NCI-H146 treated with DMSO at 0.1 percent for 48 hours (cell line): ENCODE results near the gene CCDC18.
"Not testable (repeated sequence)": the region's sequence is repeated elsewhere in the genome, so short reads cannot be mapped to it uniquely, and the experiment has no call there.

Experiments used
- DNase-seq: peaks from one replicate; lab custom pipeline; 2025; ENCODE audit not compliant: unreplicated experiment; lab: John Stamatoyannopoulos, UW

Gene CCDC18

DNA sequence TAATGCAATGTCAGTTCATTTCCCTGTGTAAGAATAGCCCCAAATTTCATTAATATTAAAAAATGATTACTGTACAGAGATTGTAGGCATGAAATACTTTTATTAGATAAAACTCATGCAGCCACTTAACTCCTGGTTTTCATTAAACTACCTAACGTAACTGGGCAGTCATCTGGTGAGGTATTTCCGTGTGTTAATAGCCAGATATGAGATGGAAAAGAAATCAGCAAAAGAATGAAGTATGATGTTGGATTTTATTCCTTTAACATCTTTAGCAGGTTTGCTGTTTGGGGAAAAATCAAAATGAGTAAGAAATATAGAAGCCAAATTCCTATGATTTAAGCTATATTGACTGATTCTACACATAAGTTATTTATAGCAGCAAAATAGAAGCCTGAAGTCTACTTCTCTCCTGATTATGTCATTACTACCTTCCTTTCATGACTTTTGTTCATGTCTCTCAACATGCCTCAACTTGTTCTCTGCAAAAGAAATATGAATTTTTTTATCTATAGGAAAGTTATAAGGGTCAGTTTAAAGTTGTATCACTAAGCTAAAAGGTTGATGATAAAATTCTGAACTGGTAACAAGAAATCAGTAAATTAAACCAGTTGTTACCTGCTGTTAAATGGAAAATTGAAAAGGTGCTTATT, 42.6 kb downstream of the CCDC18 start:
- DNase-seq = no peak

DNA sequence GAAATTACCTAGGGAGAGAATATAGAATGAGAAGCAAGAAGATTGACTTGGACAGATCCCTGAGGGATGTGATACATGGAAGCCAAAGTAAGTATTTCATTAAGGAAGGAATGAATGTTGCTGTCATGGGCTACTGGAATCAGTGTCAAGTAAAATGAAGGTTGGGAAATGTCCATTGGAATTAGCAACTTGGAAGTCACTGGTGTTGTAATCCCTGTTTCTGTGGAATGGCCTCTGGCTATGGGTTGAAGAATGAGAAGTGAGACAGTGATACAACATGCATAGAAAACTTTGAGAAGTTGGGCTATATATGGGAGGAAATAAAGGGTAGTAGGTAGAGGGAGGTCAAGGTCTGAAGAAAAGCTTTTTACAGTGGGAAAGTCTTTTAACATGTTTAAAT, 54.7 kb downstream of the CCDC18 start:
- no peak for DNase-seq

DNA sequence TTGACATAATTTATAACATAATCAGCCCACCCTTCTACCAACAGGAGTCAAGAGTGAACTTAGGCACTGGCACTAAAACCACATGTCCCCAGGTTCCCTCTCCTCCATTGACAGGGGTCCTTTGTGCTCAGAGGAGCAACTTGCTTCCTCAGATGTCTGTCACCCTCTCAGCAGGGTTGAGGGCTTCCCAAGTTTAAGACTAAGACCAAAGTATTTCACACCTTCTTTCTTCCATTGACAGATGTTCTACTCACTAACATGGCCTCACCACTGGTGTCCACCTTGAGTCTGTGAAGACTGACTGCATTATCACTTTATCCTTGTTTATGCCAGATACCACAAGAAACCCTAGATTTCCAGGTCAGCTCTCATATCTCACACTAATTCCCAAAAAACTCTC, 56.5 kb downstream of the CCDC18 start:
- DNase-seq = no peak

DNA sequence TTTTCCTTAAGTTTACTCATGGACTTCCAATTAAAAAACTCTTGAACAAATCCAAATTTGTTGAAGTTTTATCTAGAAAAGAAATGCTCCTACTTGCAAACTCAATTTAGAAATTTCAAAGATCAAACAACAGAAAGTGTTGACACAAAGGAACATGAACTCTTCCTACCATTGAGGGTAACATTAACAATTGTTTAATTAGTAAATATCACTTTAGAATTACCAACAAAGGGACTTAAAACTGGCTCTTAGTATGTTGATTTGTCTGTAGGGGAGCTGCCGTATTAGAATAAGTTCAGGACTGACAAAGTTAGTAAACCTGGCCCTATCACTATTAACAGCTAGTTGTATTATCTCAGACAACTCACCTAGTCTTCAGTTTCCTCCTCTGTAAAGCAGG, 57.9 kb downstream of the CCDC18 start:
- DNase-seq = peak; percentile 8

DNA sequence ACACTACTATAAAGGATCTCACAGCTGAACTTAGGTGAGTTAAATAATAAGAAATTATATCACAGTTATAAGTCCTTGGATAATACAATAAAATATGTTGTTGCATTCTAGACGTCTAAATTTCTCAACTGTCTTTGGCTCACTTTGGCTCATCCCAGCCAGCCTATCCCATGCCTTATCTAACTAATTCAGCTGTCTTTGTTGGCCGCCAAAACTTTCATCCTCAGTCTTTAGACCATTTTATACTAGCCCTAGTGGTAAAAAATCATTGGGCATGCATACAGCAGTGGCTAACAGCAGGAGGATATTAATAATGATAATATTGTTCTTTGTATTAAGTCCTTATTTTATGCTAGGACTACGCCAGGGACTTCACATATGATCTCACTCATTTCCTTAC, 59.3 kb downstream of the CCDC18 start:
- DNase-seq = no peak

DNA sequence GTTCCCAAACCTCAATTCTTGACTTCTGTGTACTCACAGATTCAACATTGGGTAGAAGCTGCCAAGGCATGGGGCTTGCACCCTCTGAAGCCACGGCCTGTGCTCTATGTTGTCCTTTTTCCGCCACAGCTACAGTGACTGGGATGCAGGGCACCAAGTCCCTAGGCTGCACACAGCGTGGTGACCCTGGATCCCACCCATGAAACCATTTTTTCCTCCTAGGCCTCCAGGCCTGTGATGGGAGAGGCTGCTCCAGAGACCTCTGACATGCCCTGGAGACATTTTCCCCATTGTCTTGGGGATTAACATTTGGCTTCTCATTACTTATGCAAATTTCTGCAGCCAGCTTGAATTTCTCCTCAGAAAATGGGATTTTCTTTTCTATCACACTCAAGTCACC, 62.7 kb downstream of the CCDC18 start:
- not testable (repeated sequence) for DNase-seq

DNA sequence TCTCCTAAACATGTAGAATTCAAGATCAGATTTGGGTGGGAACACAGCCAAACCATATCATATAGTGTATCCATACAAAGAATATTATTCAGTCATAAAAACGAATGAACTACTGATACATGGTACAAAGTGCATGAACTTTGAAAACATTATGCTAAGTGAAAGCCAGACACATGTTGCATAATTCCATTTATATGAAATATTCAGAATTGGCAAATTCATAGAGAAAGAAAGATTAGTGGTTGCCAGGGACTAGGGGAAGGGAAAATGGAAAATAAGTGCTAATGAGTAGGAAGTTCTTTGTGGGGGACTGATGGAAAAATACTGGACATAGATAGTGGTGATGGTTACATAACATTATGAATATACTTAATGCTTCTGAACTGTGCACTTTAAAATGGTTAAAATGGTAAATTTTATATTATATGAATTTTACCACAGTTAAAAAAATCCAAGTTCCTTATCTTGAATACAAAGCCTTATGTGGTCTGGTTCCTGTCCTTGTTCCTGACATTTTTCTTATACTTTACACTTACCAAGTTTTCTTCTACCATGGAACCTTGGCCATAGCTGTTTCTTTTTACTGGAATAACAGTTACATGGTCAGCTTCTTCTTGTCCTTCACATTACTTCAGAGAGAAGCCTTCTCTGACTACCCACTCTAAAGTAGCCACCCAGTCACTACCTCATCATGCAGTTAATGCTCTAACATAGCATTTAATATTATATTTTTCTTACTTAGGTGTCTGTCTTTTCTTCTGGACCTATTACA, 64.0 kb downstream of the CCDC18 start:
- no peak for DNase-seq

DNA sequence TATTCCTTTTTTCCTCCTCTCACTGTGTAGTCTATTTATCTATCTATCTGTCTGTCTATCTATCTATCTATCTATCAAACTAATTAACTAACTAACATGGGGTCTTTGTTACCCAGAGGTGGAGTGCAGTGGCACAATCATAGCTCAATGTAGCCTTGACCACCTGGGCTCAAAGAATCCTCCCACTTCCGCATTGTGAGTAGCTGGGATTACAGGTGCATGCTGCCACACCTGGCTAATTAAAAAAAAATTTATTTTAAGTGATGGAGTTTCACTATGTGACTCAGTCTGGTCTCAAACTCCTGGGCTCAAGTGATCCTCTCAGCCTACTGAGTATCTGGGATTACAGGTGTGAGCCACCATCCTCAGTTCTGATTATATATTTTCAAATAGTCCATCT, 71.4 kb downstream of the CCDC18 start:
- DNase-seq = no peak

DNA sequence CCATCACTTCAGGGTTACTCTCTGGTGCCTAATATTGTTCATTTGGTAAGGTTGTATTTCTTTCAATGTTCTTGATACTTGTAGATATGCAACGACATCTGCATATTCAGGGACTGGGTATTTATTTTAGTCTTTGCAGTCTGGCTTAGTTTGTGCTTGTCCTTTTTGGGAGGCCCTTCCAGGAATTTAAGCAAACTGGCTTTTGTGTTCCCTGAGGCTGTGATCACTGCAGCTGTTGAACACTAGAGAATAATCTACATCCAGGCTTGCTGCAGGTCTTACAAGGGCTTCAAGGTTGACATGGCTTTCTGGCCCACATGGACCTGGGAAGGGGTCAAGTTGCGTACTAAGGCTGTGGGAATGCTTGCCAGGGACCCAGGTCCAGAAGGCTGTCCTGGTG, 72.1 kb downstream of the CCDC18 start:
- DNase-seq = no peak

DNA sequence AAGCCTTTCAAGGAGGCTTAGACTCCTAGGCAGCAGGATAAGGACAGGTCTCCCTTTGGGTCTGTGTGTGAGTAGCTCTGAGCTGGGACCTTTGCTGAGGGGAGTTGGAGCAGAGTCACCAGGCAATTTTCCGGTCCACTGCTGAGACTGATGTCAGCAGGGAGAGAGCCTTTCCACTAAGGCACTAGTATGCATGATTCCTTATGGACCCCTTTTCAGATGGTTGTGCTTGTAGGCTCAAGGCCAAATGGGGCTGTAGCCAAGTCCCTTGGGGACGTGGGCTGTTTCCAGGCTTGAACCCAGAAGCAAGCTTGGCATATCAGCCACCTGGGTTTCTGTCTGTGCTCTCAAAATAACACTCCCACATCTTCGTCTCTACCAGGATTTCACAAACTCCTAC, 73.0 kb downstream of the CCDC18 start:
- DNase-seq = no peak

DNA sequence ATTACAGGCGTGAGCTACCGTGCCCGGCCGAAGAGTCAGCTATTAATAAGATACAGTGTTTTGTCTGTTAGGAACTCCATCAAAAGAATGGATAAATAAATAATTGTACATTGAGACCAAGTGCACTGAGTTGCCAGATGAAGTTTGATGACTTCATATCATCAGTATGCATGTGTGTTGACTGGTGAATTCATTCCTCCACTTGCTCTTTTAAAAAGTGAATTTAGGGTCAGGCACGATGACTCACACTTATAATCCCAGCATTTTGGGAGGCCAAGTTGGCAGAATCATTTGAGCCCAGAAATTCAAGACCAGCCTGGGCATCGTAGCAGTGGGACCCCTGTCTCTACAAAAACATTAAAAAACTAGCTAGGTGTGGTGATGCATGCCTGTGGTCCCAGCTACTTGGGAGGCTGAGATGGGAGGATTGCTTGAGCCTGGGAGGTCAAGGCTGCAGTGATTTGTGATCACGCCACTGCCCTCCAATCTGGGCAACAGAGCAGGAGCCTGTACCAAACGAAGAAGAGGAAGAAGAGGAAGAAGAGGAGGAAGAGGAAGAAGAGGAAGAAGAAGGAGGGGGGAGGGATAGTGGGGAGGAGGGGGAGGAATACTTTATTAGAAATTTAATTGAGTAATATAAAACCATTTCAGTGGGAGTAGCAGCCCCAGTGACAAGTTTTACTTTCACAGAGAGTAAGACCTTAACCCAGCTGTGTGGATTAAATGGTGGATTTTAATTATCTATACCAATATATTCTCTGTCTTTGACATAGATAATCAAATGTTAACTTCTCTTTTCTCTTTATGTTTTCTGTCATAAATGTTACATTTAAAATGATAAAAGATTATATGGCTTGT, 74.9 kb downstream of the CCDC18 start:
- DNase-seq = no peak

DNA sequence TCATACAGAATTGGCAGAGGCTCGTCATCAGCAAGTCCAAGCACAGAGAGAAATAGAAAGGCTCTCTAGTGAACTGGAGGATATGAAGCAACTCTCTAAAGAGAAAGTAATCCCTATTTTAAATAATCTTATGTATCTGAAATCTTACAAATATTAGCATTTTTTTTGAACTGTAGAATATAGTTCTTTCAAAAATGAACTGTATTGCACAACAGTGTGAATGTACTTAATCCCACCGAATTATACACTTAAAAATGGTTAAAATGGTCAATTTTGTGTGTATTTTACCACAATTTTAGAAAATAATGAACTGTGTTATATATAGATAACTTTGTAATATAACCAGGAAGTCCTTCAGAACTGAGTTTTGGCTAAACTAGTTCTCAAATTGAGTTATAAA, 75.9 kb downstream of the CCDC18 start:
- no peak for DNase-seq

DNA sequence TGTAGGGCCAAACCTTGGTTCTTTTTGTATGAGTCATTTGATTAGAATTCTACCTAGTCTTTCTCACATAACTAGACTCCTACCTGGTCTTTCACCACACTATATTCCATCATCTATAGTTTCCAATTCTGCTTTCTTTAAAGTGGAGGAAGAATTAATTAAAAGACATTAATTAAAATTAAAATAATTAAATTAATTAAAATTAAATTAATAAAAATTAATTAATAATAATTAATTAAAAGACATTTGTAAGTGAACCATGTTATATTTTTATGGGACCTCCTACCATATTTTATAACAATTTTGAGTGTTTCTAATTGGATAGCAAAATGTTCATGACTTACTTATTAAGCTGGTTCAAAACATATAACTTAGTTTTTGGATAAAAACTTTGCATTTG, 77.4 kb downstream of the CCDC18 start:
- DNase-seq = no peak

DNA sequence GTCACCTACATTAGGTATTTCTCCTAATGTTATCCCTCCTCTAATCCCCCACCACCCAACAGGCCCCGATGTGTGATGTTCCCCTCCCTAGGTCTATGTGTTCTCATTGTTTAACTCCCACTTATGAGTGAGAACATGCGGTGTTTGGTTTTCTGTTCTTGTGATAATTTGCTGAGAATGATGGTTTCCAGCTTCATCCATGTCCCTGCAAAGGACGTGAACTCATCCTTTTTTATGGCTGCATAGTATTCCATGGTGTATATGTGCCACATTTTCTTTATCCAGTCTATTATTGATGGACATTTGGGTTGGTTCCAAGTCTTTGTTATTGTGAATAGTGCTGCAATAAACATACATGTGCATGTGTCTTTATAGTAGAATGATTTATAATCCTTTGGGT, 80.2 kb downstream of the CCDC18 start:
- not testable (repeated sequence) for DNase-seq

DNA sequence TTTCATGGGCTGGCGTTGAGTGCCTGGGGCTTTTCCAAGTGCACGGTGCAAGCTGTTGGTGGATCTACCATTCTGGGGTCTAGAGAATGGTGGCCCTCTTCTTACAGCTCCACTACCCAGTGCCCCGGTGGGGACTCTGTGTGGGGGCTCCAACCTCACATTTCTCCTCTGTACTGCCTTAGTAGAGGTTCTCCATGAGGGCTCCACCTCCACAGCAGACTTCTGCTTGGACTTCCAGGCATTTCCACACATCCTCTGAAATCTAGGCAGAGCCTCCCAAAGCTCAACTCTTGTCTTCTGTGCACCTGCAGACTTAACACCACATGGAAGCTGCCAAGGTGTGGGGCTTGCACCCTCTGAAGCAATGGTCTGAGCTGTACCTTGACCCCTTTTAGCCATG, 82.1 kb downstream of the CCDC18 start:
- DNase-seq = no peak

DNA sequence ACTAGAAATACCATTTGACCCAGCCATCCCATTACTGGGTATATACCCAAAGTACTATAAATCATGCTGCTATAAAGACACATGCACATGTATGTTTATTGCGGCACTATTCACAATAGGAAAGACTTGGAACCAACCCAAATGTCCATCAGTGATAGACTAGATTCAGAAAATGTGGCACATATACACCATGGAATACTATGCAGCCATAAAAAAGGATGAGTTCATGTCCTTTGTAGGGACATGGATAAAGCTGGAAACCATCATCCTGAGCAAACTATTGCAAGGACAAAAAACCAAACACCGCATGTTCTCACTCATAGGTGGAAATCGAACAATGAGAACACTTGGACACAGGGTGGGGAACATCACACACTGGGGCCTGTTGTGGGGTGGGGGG, 88.4 kb downstream of the CCDC18 start:
- not testable (repeated sequence) for DNase-seq

DNA sequence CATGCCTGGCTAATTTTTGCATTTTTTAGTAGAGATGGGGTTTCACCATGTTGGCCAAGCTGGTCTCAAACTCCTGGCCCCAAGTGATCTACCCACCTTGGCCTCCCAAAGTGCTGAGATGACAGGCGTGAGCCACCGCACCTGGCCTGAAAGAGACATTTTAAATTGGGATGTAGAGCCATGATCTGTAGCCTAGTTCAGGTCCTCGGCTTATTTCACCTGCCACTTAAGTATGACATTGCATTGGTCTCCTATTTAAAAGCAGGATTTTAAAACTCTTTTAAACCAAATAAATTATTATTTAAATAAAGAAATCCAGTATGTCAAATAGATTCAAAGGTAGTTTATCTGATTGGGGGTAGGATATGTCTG, 94.7 kb downstream of the CCDC18 start:
- DNase-seq = not testable (repeated sequence)

DNA sequence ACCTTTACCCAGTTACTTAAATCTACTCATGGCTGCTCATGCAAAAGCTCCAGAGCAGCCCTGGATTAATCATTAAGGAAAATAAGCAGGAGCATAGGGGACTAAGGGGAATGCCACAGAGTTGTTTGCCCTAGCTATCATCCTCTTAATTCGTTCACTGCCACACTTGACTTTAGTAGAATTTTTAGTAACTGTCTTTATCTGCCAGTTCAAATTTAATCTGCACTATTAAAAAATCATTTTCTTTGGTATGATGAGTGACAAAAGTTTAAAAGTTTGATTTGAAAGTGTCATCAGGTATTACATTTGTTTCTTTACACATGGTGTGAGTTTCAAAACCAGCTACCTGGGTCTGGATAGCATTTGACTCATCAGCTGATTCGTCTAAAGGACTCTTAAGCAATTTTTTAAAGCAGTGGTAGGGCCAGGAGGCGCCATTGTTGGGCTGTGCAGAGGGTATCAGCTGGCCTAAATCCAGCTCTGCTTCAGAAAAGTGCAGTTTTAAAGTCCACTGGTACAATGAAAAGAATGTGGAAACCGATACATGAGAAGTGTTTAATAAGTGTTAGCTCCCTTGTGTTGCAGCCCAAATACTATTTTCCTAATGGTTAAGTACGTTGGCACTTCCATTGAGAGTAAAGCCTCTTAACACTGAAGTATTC, 95.2 kb downstream of the CCDC18 start:
- no peak for DNase-seq

DNA sequence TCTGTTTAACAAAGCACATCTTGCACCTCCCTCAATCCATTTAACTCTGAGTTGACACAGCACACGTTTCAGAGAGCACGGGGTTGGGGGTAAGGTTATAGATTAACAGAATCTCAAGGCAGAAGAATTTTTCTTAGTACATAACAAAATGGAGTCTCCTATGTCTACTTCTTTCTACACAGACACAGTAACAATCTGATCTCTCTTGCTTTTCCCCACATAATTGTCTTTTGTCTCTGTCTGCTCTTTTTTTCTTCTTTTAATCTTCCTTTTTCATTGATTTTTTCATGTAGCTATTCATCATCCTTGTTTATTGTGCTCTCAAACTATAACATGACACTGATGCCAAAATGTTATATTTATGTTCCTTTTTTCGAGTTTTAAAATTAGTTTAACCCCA, 97.0 kb downstream of the CCDC18 start:
- not testable (repeated sequence) for DNase-seq

DNA sequence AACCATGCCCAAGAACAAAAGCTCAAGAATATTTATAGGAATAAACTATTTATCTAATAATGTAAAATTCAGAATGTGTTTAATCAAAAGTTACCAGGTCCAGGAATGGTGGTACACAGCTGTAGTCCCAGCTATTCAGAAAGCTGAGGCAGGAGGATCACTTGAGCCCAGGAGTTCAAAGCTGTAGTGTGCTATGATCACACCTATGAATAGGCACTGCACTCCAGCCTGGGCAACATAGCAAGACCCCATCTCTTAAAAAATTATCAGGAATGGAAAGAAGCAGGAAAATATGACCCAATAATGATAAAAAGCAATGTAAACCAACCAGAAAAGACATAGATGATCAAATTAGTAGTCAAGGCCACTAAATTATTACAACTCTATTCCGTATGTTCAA, 103.0 kb downstream of the CCDC18 start:
- DNase-seq = no peak

DNA sequence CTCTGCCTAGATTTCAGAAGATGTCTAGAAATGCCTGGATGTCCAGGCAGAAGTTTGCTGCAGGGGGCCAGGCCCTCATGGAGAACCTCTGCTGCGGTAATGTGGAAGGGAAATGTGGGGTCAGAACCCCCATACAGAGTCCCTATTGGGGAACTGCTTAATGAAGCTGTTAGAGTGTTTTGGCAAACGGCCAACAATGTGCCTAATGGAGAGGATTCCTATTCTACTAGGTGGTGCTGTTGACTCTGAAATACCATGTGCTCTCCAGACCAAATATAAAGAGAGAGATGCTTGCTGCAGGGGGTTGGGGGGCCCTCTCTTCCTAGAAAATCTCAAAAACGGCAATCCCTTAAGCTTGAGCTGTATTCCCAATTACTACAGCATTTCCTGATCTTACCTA, 108.0 kb downstream of the CCDC18 start:
- no peak for DNase-seq
